Ishikawa (cell line): ENCODE results near the gene HTR3D.

Experiments
- RAD21 ChIP-seq: IDR thresholded peaks from 2 replicates; pipeline ENCODE4 v1.6.1; 2012; ENCODE audit warnings: low read depth
- REST ChIP-seq: IDR thresholded peaks from 2 replicates; pipeline ENCODE4 v1.6.1; 2012; ENCODE audit warnings: low read depth, mild to moderate bottlenecking
- TEAD4 ChIP-seq: IDR thresholded peaks from 2 replicates; pipeline ENCODE4 v1.6.1; 2012
- USF1 ChIP-seq: IDR thresholded peaks from 2 replicates; pipeline ENCODE4 v1.6.1; 2012

DNA sequence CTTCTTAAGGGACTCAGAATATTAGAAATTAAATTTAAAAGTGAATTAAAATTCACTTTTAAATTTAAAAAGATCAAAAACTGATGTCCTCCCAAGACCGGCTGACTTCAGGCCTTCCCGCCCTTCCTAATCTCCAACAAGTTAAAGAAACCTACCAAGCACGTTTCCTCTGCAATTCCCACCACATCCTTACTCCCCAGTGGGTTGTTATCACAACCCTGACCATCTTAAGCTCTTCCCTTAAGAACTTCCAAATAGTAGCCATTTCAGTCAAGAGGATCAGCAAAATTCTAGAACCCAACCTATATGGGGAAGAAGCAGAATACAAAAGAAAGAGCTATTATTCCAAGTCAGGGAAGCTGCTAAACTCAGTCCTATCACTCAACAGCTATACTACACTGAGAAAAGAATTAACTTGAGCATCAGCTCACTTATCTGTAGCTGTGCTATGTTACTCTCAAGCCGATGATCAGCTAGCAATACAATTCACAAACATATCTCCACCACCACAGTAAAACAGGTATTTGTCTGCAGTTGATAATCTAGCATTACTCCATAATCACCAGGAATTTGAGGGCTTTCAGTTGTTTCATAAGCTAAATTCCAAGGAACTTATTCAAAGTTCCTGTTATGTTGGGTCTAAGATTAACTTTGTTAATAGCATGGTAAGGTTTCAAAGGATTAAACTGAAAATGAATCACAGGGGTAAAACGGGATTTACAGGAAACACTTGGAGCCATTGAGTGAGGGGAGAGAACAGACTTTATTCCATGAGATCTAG, 28.2 kb upstream of the HTR3D start:
- TF ChIP-seq TEAD4 (no peak), RAD21 (no peak), USF1 (no peak), REST (no peak)
